Body of pancreas (tissue), 4 donors: ENCODE results near the gene PHYHIPL. TPM values are rescaled to one million over a fixed set of nuclear protein-coding genes. Genes with fewer than 3 reads are reported as not detected.

ENCODE experiments used
- ATAC-seq: fragments of 150-250 bp; one replicate; pipeline ENCODE4 v1.9.1; 2016
- DNase-seq, 4 donors: peaks; one replicate each; pipeline ENCODE4 v3.0.0-alpha.2; 2019
- H3K27ac ChIP-seq, 4 donors: fragments of 200-600 bp; sonication (generic); 1 replicate in 3 of 4; 2 replicates in 1 of 4; pipeline versions ENCODE4 v1.5.1 to v1.6.1; 2016 to 2019; ENCODE audit warnings: mild to moderate bottlenecking in 1 of 4, mixed read lengths in 1 of 4, moderate library complexity in 1 of 4
- H3K27me3 ChIP-seq, 2 donors: fragments of 200-600 bp; sonication (generic); one replicate each; pipeline ENCODE4 v1.6.0; 2016; ENCODE audit warnings: mild to moderate bottlenecking in 1 of 2
- H3K36me3 ChIP-seq, 2 donors: fragments of 200-600 bp; sonication (generic); replicated peaks in 1 of 2; 2 replicates each; pipeline ENCODE4 v1.5.1; 2016; ENCODE audit warnings: low read depth in 2 of 2; ENCODE audit not compliant: insufficient read depth in 1 of 2
- H3K4me1 ChIP-seq: fragments of 200-600 bp; sonication (generic); one replicate; pipeline ENCODE4 v1.6.0; 2016
- H3K4me3 ChIP-seq, 2 donors: fragments of 200-600 bp; sonication (generic); 1 replicate in 1 of 2; 2 replicates in 1 of 2; pipeline ENCODE4 v1.5.1; 2016 to 2019
- H3K9me3 ChIP-seq, 3 donors: fragments of 200-600 bp; sonication (generic); 1 replicate in 2 of 3; 2 replicates in 1 of 3; pipeline ENCODE4 v1.5.1; 2016
- CTCF ChIP-seq, 7 experiments: fragments of 450-650 bp in 4 of 7; fragments of 200-600 bp in 3 of 7; sonication (generic) in 3 of 7; IDR thresholded peaks; one replicate each; pipeline ENCODE4 v1.5.1; 2016 to 2019; ENCODE audit warnings: antibody characterized with exemption in 7 of 7
- POLR2A ChIP-seq, 3 donors: fragments of 450-650 bp; IDR thresholded peaks; one replicate each; pipeline ENCODE4 v1.6.1; 2016; ENCODE audit warnings: antibody characterized with exemption in 3 of 3, mild to moderate bottlenecking in 2 of 3
- WGBS, 2 donors: methylation state at CpG; one replicate each; pipeline ENCODE4 v1.1.5; 2017; 5-methylcytosine and 5-hydroxymethylcytosine counted together
- intact Hi-C: fragments of 100-400 bp; cut with DNase I; formaldehyde crosslinking; loops from one replicate; pipeline ENCODE4 v1.15.1; 2023
- total RNA-seq, 2 donors: library from RNA; depleted of rRNA; stranded (reverse); fragments of >200 nt; gene quantifications; one replicate each; pipeline ENCODE4 v1.1.0, GENCODE V29; 2016

Gene PHYHIPL
- total RNA-seq, 2 donors from 2014 or later: 0.33 to 4.9 TPM

- ATAC-seq: no peak
- Histone ChIP-seq H3K4me3 (no peak overlapping the region), H3K27me3 (no peaks in the 10 kb centered on the region), H3K36me3 (no peaks in the 10 kb centered on the region), H3K9me3 (no peaks in the 10 kb centered on the region), H3K27ac (no peak overlapping the region), H3K4me1 (no peaks in the 10 kb centered on the region)
- intact Hi-C loops: no loop called here
- no peak for TF ChIP-seq POLR2A (IDR thresholded peaks at IDR 0.05)
- TF ChIP-seq CTCF (IDR thresholded peaks at IDR 0.05): no peak
- no peak for DNase-seq
Observed at GRCh38 chr10:59272061-59272460, 95.6 kb downstream of the PHYHIPL start.

DNA sequence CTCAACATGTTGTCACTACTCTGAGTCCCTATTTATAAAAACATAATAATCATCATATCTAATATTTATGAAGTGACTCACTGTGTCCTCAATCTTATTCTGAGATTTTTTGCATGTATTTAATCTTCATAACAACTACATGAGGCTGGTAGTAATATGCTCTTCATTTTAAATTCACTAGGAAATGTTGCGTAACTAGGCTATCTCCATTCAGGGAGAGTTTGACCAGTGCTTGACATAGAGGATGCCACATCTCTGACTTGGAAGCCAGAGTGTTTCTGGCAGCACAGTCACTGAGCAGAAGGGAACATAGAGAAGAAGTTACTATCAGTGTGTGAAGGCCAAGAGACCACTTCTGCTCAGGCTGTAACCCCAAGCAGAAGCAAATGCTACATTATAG lies 97.0 kb downstream of the PHYHIPL start:
- DNase-seq (no peak), ATAC-seq (peak; percentile 33)
- Histone ChIP-seq H3K4me1 (no peaks in the 10 kb centered on the region), H3K27me3 (no peaks in the 10 kb centered on the region), H3K27ac (no peak overlapping the region), H3K4me3 (no peak overlapping the region), H3K36me3 (no peaks in the 10 kb centered on the region), H3K9me3 (no peaks in the 10 kb centered on the region)
- intact Hi-C loops: no loop called here
- TF ChIP-seq CTCF (IDR thresholded peaks at IDR 0.05) (no peak), POLR2A (IDR thresholded peaks at IDR 0.05) (no peak)
- 90 to 94% methylated on average over 1 of the region's 1 CpG for WGBS, 2 donors

GRCh38 chr10:59276133-59276532 lies 99.7 kb downstream of the PHYHIPL start:
- intact Hi-C loops: no loop called here

GRCh38 chr10:59276919-59277318 lies 100.5 kb downstream of the PHYHIPL start:
- H3K4me3 ChIP-seq: no peak overlapping the region
- no peaks in the 10 kb centered on the region for H3K9me3 ChIP-seq
- ATAC-seq (no peak), DNase-seq (no peak)
- H3K27ac ChIP-seq: no peak overlapping the region
- no peaks in the 10 kb centered on the region for H3K27me3 ChIP-seq
- intact Hi-C loops: no loop called here
- TF ChIP-seq CTCF (IDR thresholded peaks at IDR 0.05) (no peak), POLR2A (IDR thresholded peaks at IDR 0.05) (no peak)
- no peaks in the 10 kb centered on the region for H3K36me3 ChIP-seq
- no peaks in the 10 kb centered on the region for H3K4me1 ChIP-seq

More at GRCh38 chr10:59276133-59276532, 99.7 kb downstream of the PHYHIPL start:
- H3K36me3 ChIP-seq: no peaks in the 10 kb centered on the region
- ATAC-seq (no peak), DNase-seq (no peak)
- no peaks in the 10 kb centered on the region for H3K9me3 ChIP-seq
- TF ChIP-seq CTCF (IDR thresholded peaks at IDR 0.05) (no peak), POLR2A (IDR thresholded peaks at IDR 0.05) (no peak)
- H3K4me3 ChIP-seq: no peak overlapping the region
- H3K27ac ChIP-seq: no peak overlapping the region
- no peaks in the 10 kb centered on the region for H3K27me3 ChIP-seq
- H3K4me1 ChIP-seq: no peaks in the 10 kb centered on the region

- H3K4me3 ChIP-seq: no peak overlapping the region
- no peak overlapping the region for H3K27ac ChIP-seq
- no peak for DNase-seq
- TF ChIP-seq CTCF (IDR thresholded peaks at IDR 0.05) (no peak), POLR2A (IDR thresholded peaks at IDR 0.05) (no peak)
- H3K4me1 ChIP-seq: no peaks in the 10 kb centered on the region
- H3K36me3 ChIP-seq: no peaks in the 10 kb centered on the region
- no peaks in the 10 kb centered on the region for H3K27me3 ChIP-seq
- WGBS, 2 donors: 88 to 95% methylated on average over 1 of the region's 1 CpG
- H3K9me3 ChIP-seq: no peaks in the 10 kb centered on the region
- intact Hi-C loops: no loop called here
- no peak for ATAC-seq
Observed at GRCh38 chr10:59279476-59279875, 103.0 kb downstream of the PHYHIPL start.
